Activated B cell treated with CpG ODN at 0.5 μM for 24 hours (primary cell): ENCODE results near the gene CCDC8. TPM values are rescaled to one million over a fixed set of nuclear protein-coding genes. Genes with fewer than 3 reads are reported as not detected.

Experiments used
- ATAC-seq: fragments of 200-7000 bp; cut with Tn5 transposase; one replicate; pipeline ENCODE4 v1.10.0; 2021; ENCODE audit warnings: low read depth, mild to moderate bottlenecking, moderate library complexity
- CTCF ChIA-PET: fragments of 350-600 bp; sonication (Branson Sonifier 250); formaldehyde crosslinking; loops from one replicate; lab custom pipeline; 2021; ENCODE audit warnings: antibody characterized with exemption; lab: Charles Lee
- POLR2A ChIA-PET: fragments of 350-600 bp; sonication (Branson Sonifier 250); formaldehyde crosslinking; loops from one replicate; lab custom pipeline; 2021; ENCODE audit warnings: antibody characterized with exemption; lab: Charles Lee
- DNase-seq: peaks from one replicate; pipeline ENCODE4 v3.0.0; 2022
- H3K27ac Mint-ChIP-seq: one replicate; pipeline ENCODE4 v1.8.0; 2020; ENCODE audit warnings: mixed read lengths
- H3K27me3 Mint-ChIP-seq: one replicate; pipeline ENCODE4 v1.8.0; 2021; ENCODE audit warnings: mixed read lengths
- H3K36me3 Mint-ChIP-seq: one replicate; pipeline ENCODE4 v1.8.0; 2021; ENCODE audit warnings: low read depth, mixed read lengths
- H3K4me1 Mint-ChIP-seq: one replicate; pipeline ENCODE4 v1.8.0; 2021; ENCODE audit warnings: mixed read lengths
- H3K4me3 Mint-ChIP-seq: one replicate; pipeline ENCODE4 v1.8.0; 2020; ENCODE audit warnings: mild to moderate bottlenecking, mixed read lengths
- H3K9me3 Mint-ChIP-seq: one replicate; pipeline ENCODE4 v1.8.0; 2020; ENCODE audit warnings: mixed read lengths
- CTCF ChIP-seq: fragments of 200-600 bp; IDR thresholded peaks from one replicate; pipeline ENCODE4 v1.8.0; 2022; ENCODE audit warnings: antibody characterized with exemption, mild to moderate bottlenecking
- intact Hi-C: fragments of 100-400 bp; cut with micrococcal nuclease; formaldehyde crosslinking; loops from one replicate; pipeline ENCODE4 v1.15.1; 2024
- total RNA-seq: library from RNA; stranded (reverse); gene quantifications from 2 replicates; pipeline ENCODE4 v1.2.3, GENCODE V29; 2022

The CCDC8 gene
- total RNA-seq, 1 donor from 2014 or later, result not detected

- POLR2A ChIA-PET, result no interaction called here
- no peak for TF ChIP-seq CTCF
- Mint-ChIP-seq H3K4me1 (no peaks in the 10 kb centered on the region), H3K4me3 (no peak overlapping the region), H3K9me3 (peaks cover 8% of the 10 kb centered on the region), H3K36me3 (no peaks in the 10 kb centered on the region), H3K27me3 (peaks cover 17% of the 10 kb centered on the region), H3K27ac (no peak overlapping the region)
- intact Hi-C loops, result no loop called here
- CTCF ChIA-PET, result no interaction called here
- no peak for ATAC-seq
- DNase-seq, result no peak
Measured at GRCh38 chr19:46449228-46449627, 35.9 kb upstream of the CCDC8 start.

DNA sequence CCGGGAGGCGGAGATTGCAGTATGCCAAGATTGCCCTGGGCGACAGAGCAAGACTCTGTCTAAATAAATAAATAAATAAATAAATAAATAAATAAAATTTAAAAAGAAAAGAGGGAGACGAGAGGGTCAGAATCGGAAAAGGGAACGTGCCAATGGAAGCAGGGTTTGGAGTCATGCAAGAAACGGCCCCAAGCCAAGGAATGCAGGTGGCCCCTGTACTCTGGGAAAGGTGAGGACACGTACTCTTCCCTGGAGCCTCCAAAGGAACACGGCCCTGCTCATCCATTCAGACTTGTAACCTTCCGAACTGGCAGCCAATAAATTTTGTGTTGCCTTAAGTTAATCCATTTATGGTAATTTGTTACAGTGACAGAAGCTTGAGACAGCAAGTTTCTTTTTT, 35.2 kb upstream of the CCDC8 start:
- H3K27me3 Mint-ChIP-seq, result peaks cover 17% of the 10 kb centered on the region
- no peak for DNase-seq

DNA sequence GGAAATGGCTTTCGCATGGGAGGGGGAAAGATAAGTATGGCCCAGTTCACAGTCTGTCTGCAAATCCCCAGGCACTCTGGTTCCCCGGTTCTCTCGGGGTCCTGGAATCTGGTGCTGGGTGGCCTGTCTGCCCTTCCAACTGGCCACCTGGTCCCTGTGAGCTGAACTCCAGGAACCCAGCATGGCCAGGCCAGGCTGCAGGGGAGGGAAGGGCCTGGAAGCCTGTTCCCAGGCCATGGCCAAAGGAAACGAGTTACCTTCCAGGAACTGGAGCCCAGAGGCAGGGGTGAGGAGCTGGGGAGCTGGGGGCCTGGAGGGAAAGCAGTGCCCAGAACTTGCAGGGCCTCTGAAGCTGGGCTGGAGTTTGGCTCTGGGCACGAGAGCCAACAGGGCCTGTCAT, 34.5 kb upstream of the CCDC8 start:
- Mint-ChIP-seq H3K36me3 (no peaks in the 10 kb centered on the region), H3K4me3 (no peak overlapping the region), H3K9me3 (peaks cover 8% of the 10 kb centered on the region), H3K4me1 (no peaks in the 10 kb centered on the region), H3K27ac (no peak overlapping the region), H3K27me3 (peaks cover 17% of the 10 kb centered on the region)
- no peak for DNase-seq
- intact Hi-C loops, result no loop called here
- TF ChIP-seq CTCF, result no peak
- CTCF ChIA-PET, result no interaction called here
- POLR2A ChIA-PET, result no interaction called here
- ATAC-seq, result no peak

More for the DNA sequence above, 35.2 kb upstream of the CCDC8 start:
- Mint-ChIP-seq H3K4me1 (no peaks in the 10 kb centered on the region), H3K9me3 (peaks cover 8% of the 10 kb centered on the region), H3K36me3 (no peaks in the 10 kb centered on the region), H3K27ac (no peak overlapping the region), H3K4me3 (no peak overlapping the region)
- CTCF ChIA-PET, result no interaction called here
- POLR2A ChIA-PET, result no interaction called here
- no peak for ATAC-seq
- TF ChIP-seq CTCF, result no peak
- intact Hi-C loops, result no loop called here

DNA sequence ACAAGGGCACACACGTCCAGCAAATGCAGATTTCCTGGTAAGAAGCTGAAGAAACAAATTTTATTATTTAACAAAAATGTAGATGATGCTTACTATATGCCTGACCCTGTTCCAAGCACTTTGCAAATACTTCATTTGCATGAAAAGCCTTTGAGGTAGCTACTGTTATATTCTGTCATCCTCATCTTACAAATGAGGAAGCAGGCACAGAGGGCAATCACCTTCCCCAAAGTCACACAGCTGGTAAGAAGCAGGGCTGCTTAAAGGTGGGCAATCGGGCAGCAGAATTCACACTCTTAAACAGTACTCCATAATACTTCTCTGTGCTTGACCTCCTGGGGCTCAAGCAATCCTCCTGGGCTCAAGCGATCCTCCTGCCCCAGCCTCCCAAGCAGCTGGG, 33.6 kb upstream of the CCDC8 start:
- H3K4me3 Mint-ChIP-seq, result no peak overlapping the region
- DNase-seq (no peak), ATAC-seq (no peak)
- intact Hi-C loops, result no loop called here
- peaks cover 8% of the 10 kb centered on the region for H3K9me3 Mint-ChIP-seq
- H3K4me1 Mint-ChIP-seq, result no peaks in the 10 kb centered on the region
- H3K36me3 Mint-ChIP-seq, result no peaks in the 10 kb centered on the region
- CTCF ChIA-PET, result no interaction called here
- no peak overlapping the region for H3K27ac Mint-ChIP-seq
- TF ChIP-seq CTCF, result no peak
- peaks cover 12% of the 10 kb centered on the region for H3K27me3 Mint-ChIP-seq
- POLR2A ChIA-PET, result no interaction called here

DNA sequence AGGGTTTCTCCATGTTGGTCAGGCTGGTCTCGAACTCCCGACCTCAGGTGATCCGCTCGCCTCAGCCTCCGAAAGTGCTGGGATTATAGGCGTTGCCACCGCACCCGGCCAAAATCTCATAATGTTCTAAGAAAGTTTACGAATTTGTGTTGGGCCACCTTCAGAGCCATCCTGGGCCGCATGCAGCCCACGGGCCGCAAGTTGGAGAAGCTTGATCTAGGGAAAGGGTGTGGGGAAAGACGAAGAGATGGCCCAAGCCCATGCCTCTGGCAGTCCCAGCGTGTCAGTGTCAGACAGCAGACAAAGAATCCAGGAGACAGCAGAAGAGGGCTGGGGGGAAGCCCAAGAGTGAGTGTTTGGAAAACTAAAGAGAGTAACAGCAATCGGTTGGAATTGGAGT, 32.7 kb upstream of the CCDC8 start:
- Mint-ChIP-seq H3K9me3 (peaks cover 8% of the 10 kb centered on the region), H3K27ac (no peak overlapping the region), H3K4me3 (no peak overlapping the region), H3K27me3 (peaks cover 8% of the 10 kb centered on the region), H3K4me1 (no peaks in the 10 kb centered on the region), H3K36me3 (no peaks in the 10 kb centered on the region)
- ATAC-seq (no peak), DNase-seq (no peak)
- POLR2A ChIA-PET, result no interaction called here
- CTCF ChIA-PET, result no interaction called here
- TF ChIP-seq CTCF, result no peak
- intact Hi-C loops, result no loop called here
